Right atrium auricular region (tissue), 2 donors: ENCODE measurements around the gene P3R3URF. TPM values are rescaled to one million over a fixed set of nuclear protein-coding genes. Genes with fewer than 3 reads are reported as not detected.

Source experiments
- DNase-seq: peaks from one replicate; pipeline ENCODE4 v3.0.0-alpha.2; 2019; ENCODE audit warnings: low spot score
- H3K27ac ChIP-seq, 2 donors: fragments of 200-600 bp; sonication (generic); 1 replicate in 1 of 2; 2 replicates in 1 of 2; pipeline ENCODE4 v1.5.1; 2016 to 2019
- H3K27me3 ChIP-seq, 2 donors: fragments of 200-600 bp; sonication (generic); one replicate each; pipeline versions ENCODE4 v1.5.1 to v1.6.0; 2017 to 2019
- H3K36me3 ChIP-seq: fragments of 200-600 bp; sonication (generic); one replicate; pipeline ENCODE4 v1.5.1; 2016
- H3K4me1 ChIP-seq, 2 donors: fragments of 200-600 bp; sonication (generic); one replicate each; pipeline versions ENCODE4 v1.5.1 to v1.6.0; 2017 to 2019
- H3K4me3 ChIP-seq, 2 donors: fragments of 200-600 bp; sonication (generic); 1 replicate in 1 of 2; 2 replicates in 1 of 2; pipeline ENCODE4 v1.5.1; 2017 to 2019; ENCODE audit warnings: mild to moderate bottlenecking in 1 of 2, moderate library complexity in 1 of 2
- H3K9me3 ChIP-seq, 2 donors: fragments of 200-600 bp; sonication (generic); one replicate each; pipeline ENCODE4 v1.5.1; 2019
- CTCF ChIP-seq, 2 donors: fragments of 200-600 bp; sonication (generic); IDR thresholded peaks; one replicate each; pipeline ENCODE4 v1.5.1; 2019; ENCODE audit warnings: antibody characterized with exemption in 2 of 2
- total RNA-seq, 2 donors: library from RNA; depleted of rRNA; stranded (reverse); fragments of >200 nt; gene quantifications; one replicate each; pipeline ENCODE4 v1.1.0, GENCODE V29; 2016

Gene P3R3URF
- total RNA-seq, 2 donors from 2014 or later = not detected

DNA sequence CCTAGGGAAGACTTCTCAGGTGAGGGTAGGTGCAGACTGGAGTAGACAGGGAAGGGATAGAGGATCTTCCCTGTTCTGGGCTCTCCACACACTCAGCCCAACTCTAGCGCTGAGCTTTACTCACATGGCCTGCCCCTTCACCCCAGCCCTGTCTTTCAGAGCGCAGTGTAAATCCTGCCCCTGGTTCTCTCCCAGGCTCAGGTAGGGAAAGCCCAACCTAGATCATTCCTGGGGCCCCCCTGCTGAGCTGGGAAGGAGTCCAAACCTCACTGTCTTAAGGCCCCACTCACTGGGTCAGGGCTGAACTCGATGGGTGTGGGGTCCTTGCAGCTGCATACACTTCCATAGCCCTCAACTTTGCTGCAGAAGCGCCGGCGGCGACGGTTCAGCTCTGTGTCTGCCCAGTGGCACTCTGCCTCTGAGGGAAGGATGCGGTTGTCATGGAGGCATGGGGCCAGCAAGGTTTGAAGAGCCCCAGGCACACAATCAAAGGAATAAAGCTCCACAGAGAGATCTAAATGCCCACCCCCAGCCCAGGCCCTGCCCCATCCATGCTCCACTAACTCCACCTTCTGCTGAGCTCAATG is 17.8 kb upstream of the P3R3URF start:
- no peaks in the 10 kb centered on the region for H3K9me3 ChIP-seq
- H3K4me3 ChIP-seq = no peak overlapping the region
- H3K27ac ChIP-seq = no peak overlapping the region
- H3K4me1 ChIP-seq = peaks cover 0 to 30% of the 10 kb centered on the region in 2 donors
- H3K27me3 ChIP-seq = no peaks in the 10 kb centered on the region
- peaks cover 40% of the 10 kb centered on the region for H3K36me3 ChIP-seq
- TF ChIP-seq CTCF (IDR thresholded peaks at IDR 0.05) = no peak
- DNase-seq = no peak

GRCh38 chr1:46193285-46193684 is 17.0 kb upstream of the P3R3URF start:
- H3K36me3 ChIP-seq = peaks cover 40% of the 10 kb centered on the region
- H3K4me1 ChIP-seq = peaks cover 0 to 32% of the 10 kb centered on the region in 2 donors
- DNase-seq = no peak
- no peaks in the 10 kb centered on the region for H3K27me3 ChIP-seq
- no peak overlapping the region for H3K4me3 ChIP-seq
- H3K27ac ChIP-seq = no peak overlapping the region
- TF ChIP-seq CTCF (IDR thresholded peaks at IDR 0.05) = no peak
- H3K9me3 ChIP-seq = no peaks in the 10 kb centered on the region

DNA sequence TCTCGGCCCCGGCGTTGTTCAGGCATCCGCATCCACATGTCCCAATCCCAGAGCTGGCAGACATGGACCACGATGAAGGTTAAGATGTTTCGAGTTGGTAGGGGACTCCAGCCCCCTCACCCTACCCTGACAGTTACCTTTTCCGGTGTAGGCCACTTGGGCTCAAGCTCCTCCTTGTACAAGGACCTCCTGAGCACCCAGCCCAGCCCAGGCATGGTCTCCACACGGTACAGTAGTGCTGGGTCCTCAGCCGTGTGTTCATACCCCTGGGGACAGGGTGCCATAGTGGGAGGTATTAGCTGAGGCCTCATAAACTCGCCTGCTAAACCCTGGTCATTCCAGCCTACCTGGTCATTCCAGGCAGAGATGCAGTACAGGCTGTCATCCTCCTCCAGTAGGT is 15.9 kb upstream of the P3R3URF start:
- Histone ChIP-seq H3K36me3 (peaks cover 40% of the 10 kb centered on the region), H3K4me3 (no peak overlapping the region), H3K27ac (no peak overlapping the region), H3K27me3 (no peaks in the 10 kb centered on the region), H3K9me3 (no peaks in the 10 kb centered on the region), H3K4me1 (peaks cover 0 to 28% of the 10 kb centered on the region in 2 donors)
- DNase-seq = no peak
- TF ChIP-seq CTCF (IDR thresholded peaks at IDR 0.05) = no peak

DNA sequence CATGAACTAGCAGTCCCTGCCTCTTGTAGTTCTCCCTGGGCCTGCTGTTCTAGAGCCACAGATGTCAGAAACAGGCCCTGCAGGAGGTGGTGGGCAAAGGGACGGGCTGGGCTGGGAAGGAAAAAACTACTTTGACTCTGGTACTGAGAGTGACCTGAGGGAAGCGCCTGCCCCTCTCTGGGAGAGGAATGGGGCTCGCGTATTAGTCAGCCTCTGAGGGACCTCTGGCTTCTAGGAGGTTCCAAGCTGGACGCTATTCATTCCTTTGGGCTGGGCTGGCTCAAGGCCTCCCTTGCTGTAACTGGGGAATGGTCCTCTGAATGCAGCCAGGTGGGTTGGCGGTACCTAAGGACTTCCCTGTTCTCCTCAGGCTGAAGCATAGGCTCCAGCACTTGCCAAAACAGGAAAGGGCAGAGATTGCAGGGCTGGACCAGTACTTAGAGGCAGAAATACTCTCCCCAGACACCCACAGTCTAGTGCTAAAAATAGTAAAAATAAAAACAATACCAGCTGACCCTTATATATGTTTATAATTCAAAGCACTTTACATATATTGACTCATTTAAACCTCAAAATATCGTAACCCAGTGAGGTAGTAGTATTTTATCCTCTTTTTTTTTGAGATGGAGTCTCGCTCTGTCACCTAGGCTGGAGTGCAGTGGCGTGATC is 14.9 kb upstream of the P3R3URF start:
- Histone ChIP-seq H3K4me1 (peaks cover 0 to 21% of the 10 kb centered on the region in 2 donors), H3K27me3 (no peaks in the 10 kb centered on the region), H3K4me3 (no peak overlapping the region), H3K36me3 (peaks cover 40% of the 10 kb centered on the region), H3K9me3 (no peaks in the 10 kb centered on the region), H3K27ac (no peak overlapping the region)
- no peak for TF ChIP-seq CTCF (IDR thresholded peaks at IDR 0.05)
- no peak for DNase-seq

GRCh38 chr1:46190539-46190938 is 14.3 kb upstream of the P3R3URF start:
- H3K4me3 ChIP-seq = no peak overlapping the region
- H3K27me3 ChIP-seq = no peaks in the 10 kb centered on the region
- H3K9me3 ChIP-seq = no peaks in the 10 kb centered on the region
- H3K27ac ChIP-seq = no peak overlapping the region
- DNase-seq = no peak
- TF ChIP-seq CTCF (IDR thresholded peaks at IDR 0.05) = no peak
- H3K36me3 ChIP-seq = peaks cover 40% of the 10 kb centered on the region
- peaks cover 0 to 14% of the 10 kb centered on the region in 2 donors for H3K4me1 ChIP-seq
